ENCODE results near the gene NCOR2. TPM values are rescaled to one million over a fixed set of nuclear protein-coding genes. Genes with fewer than 3 reads are reported as not detected.

The NCOR2 gene
- total RNA-seq, 3 donors from 2014 or later (not counting 1 experiment from before 2014, with no cell fraction given) = 109 to 126 (median 125) TPM

DNA sequence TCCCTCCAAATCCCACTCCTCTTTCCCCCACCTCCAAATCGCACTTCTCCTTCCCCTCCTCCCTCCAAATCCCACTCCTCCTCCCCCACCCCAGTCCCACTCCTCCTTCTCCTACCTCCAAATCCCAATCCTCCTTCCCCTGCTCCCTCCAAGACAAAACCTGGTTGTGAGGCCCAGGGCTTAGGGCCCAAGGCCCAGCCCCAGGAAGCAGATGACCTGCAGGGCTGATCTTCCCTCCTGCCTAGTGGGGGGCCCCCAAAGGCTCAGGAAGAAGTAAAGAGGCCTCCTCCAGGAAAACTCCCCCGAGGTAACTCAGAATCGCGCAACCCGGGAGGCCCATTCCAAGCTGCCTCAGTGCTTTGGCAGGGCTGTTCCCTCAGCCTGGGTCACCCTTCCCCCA lies 34.4 kb downstream of the NCOR2 start:
- no peak for ATAC-seq
- Mint-ChIP-seq H3K4me1 (peaks cover 11 to 32% of the 10 kb centered on the region in 2 donors), H3K4me3 (no peak overlapping the region), H3K27ac (no peak overlapping the region), H3K9me3 (no peaks in the 10 kb centered on the region), H3K36me3 (no peaks in the 10 kb centered on the region), H3K27me3 (ENCODE audit: low read depth in 2 of 2) (no peaks in the 10 kb centered on the region)
- Histone ChIP-seq H3K27ac (ENCODE audit: low read length) (no peak overlapping the region), H3K4me1 (ENCODE audit: control insufficient read depth, insufficient read depth, low read length) (no peaks in the 10 kb centered on the region), H3K27me3 (ENCODE audit: control insufficient read depth, insufficient read depth, low read length) (no peaks in the 10 kb centered on the region), H3K36me3 (ENCODE audit: control insufficient read depth, insufficient read depth, low read length) (peaks cover 3% of the 10 kb centered on the region), H3K4me3 (ENCODE audit: low read length) (no peak overlapping the region), H3K9me3 (ENCODE audit: control insufficient read depth, insufficient read depth, low read length) (no peaks in the 10 kb centered on the region)
- DNase-seq = no peak
- intact Hi-C loops (cut with micrococcal nuclease) = no loop called here
- 87% methylated on average over 5 of the region's 5 CpGs for WGBS (ENCODE audit: insufficient coverage)
- TF ChIP-seq, protein P1, sequence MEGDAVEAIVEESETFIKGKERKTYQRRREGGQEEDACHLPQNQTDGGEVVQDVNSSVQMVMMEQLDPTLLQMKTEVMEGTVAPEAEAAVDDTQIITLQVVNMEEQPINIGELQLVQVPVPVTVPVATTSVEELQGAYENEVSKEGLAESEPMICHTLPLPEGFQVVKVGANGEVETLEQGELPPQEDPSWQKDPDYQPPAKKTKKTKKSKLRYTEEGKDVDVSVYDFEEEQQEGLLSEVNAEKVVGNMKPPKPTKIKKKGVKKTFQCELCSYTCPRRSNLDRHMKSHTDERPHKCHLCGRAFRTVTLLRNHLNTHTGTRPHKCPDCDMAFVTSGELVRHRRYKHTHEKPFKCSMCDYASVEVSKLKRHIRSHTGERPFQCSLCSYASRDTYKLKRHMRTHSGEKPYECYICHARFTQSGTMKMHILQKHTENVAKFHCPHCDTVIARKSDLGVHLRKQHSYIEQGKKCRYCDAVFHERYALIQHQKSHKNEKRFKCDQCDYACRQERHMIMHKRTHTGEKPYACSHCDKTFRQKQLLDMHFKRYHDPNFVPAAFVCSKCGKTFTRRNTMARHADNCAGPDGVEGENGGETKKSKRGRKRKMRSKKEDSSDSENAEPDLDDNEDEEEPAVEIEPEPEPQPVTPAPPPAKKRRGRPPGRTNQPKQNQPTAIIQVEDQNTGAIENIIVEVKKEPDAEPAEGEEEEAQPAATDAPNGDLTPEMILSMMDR (IDR thresholded peaks at IDR 0.05) = no peak

DNA sequence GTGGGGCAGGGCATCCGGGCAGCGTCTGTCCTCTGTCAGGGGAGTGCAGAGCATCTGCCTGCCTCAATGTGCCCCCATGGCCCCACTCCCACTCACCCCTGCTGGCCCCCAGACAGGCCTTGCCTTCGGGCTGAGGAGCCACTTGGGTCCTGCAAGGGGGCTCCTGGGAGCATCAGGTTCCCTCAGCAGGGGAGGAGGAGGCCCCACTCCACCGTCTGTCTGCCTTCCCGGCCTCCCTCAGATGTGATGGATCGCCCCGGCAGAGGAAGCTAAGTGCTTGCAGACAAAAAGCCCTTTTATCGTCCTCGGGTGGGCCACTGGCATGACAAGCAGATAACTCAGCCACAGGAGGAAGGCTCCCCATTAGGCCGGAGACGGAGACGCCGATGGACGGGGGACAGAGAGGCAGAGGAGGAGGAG lies 35.1 kb downstream of the NCOR2 start:
- TF ChIP-seq, protein P1 (IDR thresholded peaks at IDR 0.05) = no peak
- Mint-ChIP-seq H3K4me3 (no peak overlapping the region), H3K9me3 (no peaks in the 10 kb centered on the region), H3K27me3 (ENCODE audit: low read depth in 2 of 2) (no peaks in the 10 kb centered on the region), H3K36me3 (no peaks in the 10 kb centered on the region), H3K4me1 (peaks cover 14 to 31% of the 10 kb centered on the region in 2 donors), H3K27ac (no peak overlapping the region)
- ATAC-seq = no peak
- intact Hi-C loops (cut with micrococcal nuclease) = no loop called here
- Histone ChIP-seq H3K4me3 (ENCODE audit: low read length) (no peak overlapping the region), H3K9me3 (ENCODE audit: control insufficient read depth, insufficient read depth, low read length) (no peaks in the 10 kb centered on the region), H3K27me3 (ENCODE audit: control insufficient read depth, insufficient read depth, low read length) (no peaks in the 10 kb centered on the region), H3K27ac (ENCODE audit: low read length) (no peak overlapping the region), H3K4me1 (ENCODE audit: control insufficient read depth, insufficient read depth, low read length) (no peaks in the 10 kb centered on the region), H3K36me3 (ENCODE audit: control insufficient read depth, insufficient read depth, low read length) (peaks cover 3% of the 10 kb centered on the region)
- DNase-seq = no peak
- 85% methylated on average over 14 of the region's 14 CpGs for WGBS (ENCODE audit: insufficient coverage)

DNA sequence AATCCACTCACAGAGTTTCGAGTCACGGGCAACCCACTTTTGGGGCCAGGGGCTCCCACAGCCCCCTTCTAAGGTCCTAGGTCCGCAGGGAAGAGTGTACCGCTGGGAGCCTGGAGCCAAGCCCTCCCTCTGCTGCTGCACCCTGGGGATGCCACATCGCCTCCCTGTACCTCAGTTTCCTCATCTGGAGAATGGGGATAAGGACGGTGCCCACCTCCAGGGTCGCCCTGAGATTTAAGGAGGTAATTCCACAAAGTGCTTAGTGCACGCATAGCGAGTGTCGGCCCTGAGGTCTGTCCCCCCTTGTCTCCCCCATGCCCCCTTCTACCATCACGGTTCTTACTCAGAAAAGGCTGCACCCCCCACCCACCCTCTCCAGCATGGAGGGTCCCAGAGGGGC lies 35.5 kb downstream of the NCOR2 start:
- no peak overlapping the region for H3K4me3 Mint-ChIP-seq
- TF ChIP-seq, protein P1 (IDR thresholded peaks at IDR 0.05) = no peak
- peaks cover 12 to 29% of the 10 kb centered on the region in 2 donors for H3K4me1 Mint-ChIP-seq
- H3K36me3 ChIP-seq (ENCODE audit: control insufficient read depth, insufficient read depth, low read length) = peaks cover 3% of the 10 kb centered on the region
- no peaks in the 10 kb centered on the region for H3K4me1 ChIP-seq (ENCODE audit: control insufficient read depth, insufficient read depth, low read length)
- ATAC-seq = no peak
- H3K9me3 ChIP-seq (ENCODE audit: control insufficient read depth, insufficient read depth, low read length) = no peaks in the 10 kb centered on the region
- H3K9me3 Mint-ChIP-seq = no peaks in the 10 kb centered on the region
- 97% methylated on average over 10 of the region's 11 CpGs for WGBS (ENCODE audit: insufficient coverage)
- no peak overlapping the region for H3K27ac Mint-ChIP-seq
- no peak overlapping the region for H3K27ac ChIP-seq (ENCODE audit: low read length)
- intact Hi-C loops (cut with micrococcal nuclease) = no loop called here
- H3K36me3 Mint-ChIP-seq = no peaks in the 10 kb centered on the region
- no peaks in the 10 kb centered on the region for H3K27me3 ChIP-seq (ENCODE audit: control insufficient read depth, insufficient read depth, low read length)
- DNase-seq = no peak
- no peak overlapping the region for H3K4me3 ChIP-seq (ENCODE audit: low read length)
- no peaks in the 10 kb centered on the region for H3K27me3 Mint-ChIP-seq (ENCODE audit: low read depth in 2 of 2)

DNA sequence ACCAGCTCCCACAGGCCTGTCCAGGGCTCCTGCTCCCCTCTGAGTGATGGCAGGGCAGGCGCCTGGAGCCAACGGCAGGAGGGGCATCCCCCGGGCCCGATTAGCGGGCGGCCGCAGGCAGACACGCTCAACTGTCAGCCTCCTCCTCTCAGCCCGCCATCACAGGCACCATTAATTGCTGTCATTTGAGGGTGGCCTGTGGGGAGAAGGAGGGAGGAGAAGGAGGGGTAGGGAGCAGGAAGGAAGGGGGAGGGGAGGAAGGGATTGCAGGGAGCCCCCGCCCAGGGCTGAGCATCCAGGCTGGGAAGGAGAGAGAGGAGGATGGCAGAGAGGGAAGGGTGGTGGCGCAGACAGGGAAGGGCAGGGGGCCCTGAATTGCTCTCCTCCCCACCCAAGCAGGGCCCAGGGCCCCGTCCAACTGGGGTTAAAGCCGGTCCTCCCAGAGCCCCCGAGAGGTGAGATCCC lies 36.1 kb downstream of the NCOR2 start:
- Mint-ChIP-seq H3K9me3 (no peaks in the 10 kb centered on the region), H3K4me1 (peaks cover 8 to 24% of the 10 kb centered on the region in 2 donors), H3K27me3 (ENCODE audit: low read depth in 2 of 2) (no peaks in the 10 kb centered on the region), H3K36me3 (no peaks in the 10 kb centered on the region), H3K4me3 (no peak overlapping the region), H3K27ac (no peak overlapping the region)
- no peak overlapping the region for H3K4me3 ChIP-seq (ENCODE audit: low read length)
- no peaks in the 10 kb centered on the region for H3K9me3 ChIP-seq (ENCODE audit: control insufficient read depth, insufficient read depth, low read length)
- TF ChIP-seq, protein P1 (IDR thresholded peaks at IDR 0.05) = no peak
- H3K4me1 ChIP-seq (ENCODE audit: control insufficient read depth, insufficient read depth, low read length) = no peaks in the 10 kb centered on the region
- ATAC-seq (no peak), DNase-seq (no peak)
- WGBS (ENCODE audit: insufficient coverage) = 83% methylated on average over 12 of the region's 14 CpGs
- H3K36me3 ChIP-seq (ENCODE audit: control insufficient read depth, insufficient read depth, low read length) = peaks cover 3% of the 10 kb centered on the region
- no peaks in the 10 kb centered on the region for H3K27me3 ChIP-seq (ENCODE audit: control insufficient read depth, insufficient read depth, low read length)
- H3K27ac ChIP-seq (ENCODE audit: low read length) = no peak overlapping the region
- intact Hi-C loops (cut with micrococcal nuclease) = no loop called here
